Measurements from ENCODE around the gene USP10.
"Not testable (repeated sequence)": the region's sequence is repeated elsewhere in the genome, so short reads cannot be mapped to it uniquely, and the experiment has no call there.

The USP10 gene

GRCh38 chr16:84689111-84689510, 10.7 kb upstream of the USP10 start:
- in situ Hi-C loops (cut with HindIII; ENCODE audit: low pct_ligation_motif_present, low pct_unique_long_range_greater_than_20kb, low sequenced_read_pairs) = no loop called here
- DNase-seq = no peak

- in situ Hi-C loops (cut with HindIII; ENCODE audit: low pct_ligation_motif_present, low pct_unique_long_range_greater_than_20kb, low sequenced_read_pairs) = no loop called here
- DNase-seq = no peak
These were observed 9.5 kb upstream of the USP10 start for GRCh38 chr16:84690088-84690819.

- in situ Hi-C loops (cut with HindIII; ENCODE audit: low pct_ligation_motif_present, low pct_unique_long_range_greater_than_20kb, low sequenced_read_pairs) = no loop called here
- DNase-seq = no peak
These were observed 7.2 kb upstream of the USP10 start for GRCh38 chr16:84692451-84693214.

GRCh38 chr16:84693869-84694268, 5.9 kb upstream of the USP10 start:
- in situ Hi-C loops (cut with HindIII; ENCODE audit: low pct_ligation_motif_present, low pct_unique_long_range_greater_than_20kb, low sequenced_read_pairs); DNase-seq: not testable (repeated sequence)

DNA sequence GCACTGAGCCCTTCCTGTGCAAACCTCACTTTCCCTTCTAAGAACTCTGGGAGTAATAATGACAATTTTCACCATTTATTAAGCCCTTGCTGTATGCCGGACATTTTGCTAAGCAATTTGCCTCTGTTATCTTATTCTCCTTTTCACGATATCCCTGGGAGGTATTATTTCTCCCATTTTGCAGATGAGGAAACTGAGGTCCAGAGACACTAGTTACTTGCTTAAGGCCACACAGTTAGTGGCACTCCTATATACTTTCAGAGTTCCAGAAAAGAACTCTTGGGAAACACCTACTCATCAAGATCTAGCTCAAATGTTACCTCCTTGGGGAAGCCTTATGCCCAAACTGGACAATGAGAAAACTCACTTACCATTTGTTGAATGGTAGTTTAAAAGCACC, 4.8 kb upstream of the USP10 start:
- DNase-seq = no peak
- in situ Hi-C loops (cut with HindIII; ENCODE audit: low pct_ligation_motif_present, low pct_unique_long_range_greater_than_20kb, low sequenced_read_pairs) = no loop called here

DNA sequence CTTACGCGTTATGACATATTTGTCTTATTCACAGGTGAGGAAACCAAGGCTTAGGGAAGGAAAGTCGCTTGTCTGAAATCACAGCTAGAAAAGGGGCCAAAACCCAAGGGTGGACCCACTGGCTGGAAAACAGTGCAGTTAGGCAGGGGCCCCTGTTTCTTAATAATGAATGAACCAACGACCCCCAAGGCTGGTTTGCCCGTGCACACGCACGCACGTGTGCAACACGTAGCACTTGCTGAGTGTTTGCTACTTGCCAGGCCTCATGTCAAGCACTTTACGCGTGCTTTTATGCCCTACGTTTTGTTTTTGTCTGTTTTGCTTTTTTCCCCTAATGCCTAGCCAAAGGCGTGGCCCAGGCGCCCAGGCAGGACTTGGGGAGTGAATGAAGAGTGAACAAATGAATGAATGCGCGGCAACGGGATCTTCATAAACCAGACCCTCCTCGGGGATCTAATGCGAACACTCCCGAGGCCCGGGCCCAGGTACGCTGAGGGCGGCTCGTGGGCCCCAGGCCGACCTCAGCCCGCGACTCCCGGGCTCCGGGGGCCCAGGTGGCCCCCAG, 571 bp upstream of the USP10 start:
- DNase-seq = peak; percentile 42
- in situ Hi-C loops (cut with HindIII; ENCODE audit: low pct_ligation_motif_present, low pct_unique_long_range_greater_than_20kb, low sequenced_read_pairs) = no loop called here

GRCh38 chr16:84700446-84701300, 873 bp downstream of the USP10 start:
- peak; percentile 50 for DNase-seq
- in situ Hi-C loops (cut with HindIII; ENCODE audit: low pct_ligation_motif_present, low pct_unique_long_range_greater_than_20kb, low sequenced_read_pairs) = no loop called here

- in situ Hi-C loops (cut with HindIII; ENCODE audit: low pct_ligation_motif_present, low pct_unique_long_range_greater_than_20kb, low sequenced_read_pairs) = no loop called here
- DNase-seq = no peak
These were observed 3.9 kb downstream of the USP10 start for GRCh38 chr16:84703681-84704080.

DNA sequence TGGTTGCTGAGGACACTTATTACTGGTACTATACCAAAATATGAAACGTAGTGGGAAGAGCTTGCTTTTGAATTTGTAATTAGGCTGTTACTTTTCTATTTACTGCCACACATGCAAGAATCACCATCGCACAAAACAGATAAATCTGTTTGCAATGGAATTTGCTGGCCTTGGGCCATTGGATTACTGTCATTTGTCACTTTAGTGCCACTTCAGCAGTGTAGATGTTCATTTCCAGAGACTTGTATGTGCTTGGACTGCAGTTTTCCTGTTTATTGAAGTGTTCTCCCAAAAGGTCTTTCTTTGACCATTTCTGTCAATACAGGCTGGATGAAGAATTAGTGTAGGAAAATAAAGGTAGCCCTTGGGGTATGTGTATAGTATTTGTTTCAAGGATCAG, 4.5 kb downstream of the USP10 start:
- in situ Hi-C loops (cut with HindIII; ENCODE audit: low pct_ligation_motif_present, low pct_unique_long_range_greater_than_20kb, low sequenced_read_pairs) = no loop called here
- no peak for DNase-seq

GRCh38 chr16:84706856-84707255, 7.1 kb downstream of the USP10 start:
- no peak for DNase-seq
- in situ Hi-C loops (cut with HindIII; ENCODE audit: low pct_ligation_motif_present, low pct_unique_long_range_greater_than_20kb, low sequenced_read_pairs) = no loop called here

DNA sequence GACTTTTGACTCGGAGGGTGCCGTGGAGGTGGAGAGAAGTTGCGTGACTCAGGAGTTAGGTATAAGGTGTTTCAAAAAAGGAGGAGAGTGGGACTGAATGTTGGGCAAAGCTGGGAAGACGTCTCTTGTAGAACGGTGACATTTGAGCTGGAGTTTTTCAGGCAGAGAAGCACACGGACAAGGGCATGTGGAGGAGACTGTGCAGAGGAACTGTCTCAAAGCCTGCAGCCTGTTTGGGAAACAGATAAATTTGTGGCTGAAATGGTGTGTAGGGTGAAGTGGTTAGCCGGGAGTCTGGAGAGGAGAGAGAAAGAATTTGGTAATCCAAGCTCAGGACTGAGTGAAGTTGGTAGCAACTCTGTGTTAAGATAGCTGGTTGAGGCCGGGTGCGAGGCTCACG, 9.8 kb downstream of the USP10 start:
- DNase-seq = no peak
- in situ Hi-C loops (cut with HindIII; ENCODE audit: low pct_ligation_motif_present, low pct_unique_long_range_greater_than_20kb, low sequenced_read_pairs) = no loop called here

DNA sequence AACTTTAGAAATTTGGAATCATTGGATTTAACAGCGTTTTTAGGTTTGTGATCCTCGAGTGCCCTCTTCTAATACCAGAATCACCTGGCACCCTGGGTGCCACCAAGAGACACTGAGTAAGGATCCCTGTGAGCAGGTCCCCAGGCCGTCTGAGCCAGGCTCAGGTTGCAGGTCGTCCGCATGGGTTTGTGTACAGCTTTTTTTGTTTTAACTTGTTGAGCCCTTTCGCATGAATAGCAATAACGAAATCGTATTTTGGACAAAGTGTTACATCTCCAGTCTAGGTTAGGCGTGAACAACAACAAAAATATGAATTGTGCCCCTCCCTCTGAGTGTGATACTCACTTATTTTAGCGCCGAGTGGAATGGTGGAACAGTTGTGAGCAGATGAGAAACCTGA, 10.9 kb downstream of the USP10 start:
- DNase-seq = no peak
- in situ Hi-C loops (cut with HindIII; ENCODE audit: low pct_ligation_motif_present, low pct_unique_long_range_greater_than_20kb, low sequenced_read_pairs) = no loop called here

DNA sequence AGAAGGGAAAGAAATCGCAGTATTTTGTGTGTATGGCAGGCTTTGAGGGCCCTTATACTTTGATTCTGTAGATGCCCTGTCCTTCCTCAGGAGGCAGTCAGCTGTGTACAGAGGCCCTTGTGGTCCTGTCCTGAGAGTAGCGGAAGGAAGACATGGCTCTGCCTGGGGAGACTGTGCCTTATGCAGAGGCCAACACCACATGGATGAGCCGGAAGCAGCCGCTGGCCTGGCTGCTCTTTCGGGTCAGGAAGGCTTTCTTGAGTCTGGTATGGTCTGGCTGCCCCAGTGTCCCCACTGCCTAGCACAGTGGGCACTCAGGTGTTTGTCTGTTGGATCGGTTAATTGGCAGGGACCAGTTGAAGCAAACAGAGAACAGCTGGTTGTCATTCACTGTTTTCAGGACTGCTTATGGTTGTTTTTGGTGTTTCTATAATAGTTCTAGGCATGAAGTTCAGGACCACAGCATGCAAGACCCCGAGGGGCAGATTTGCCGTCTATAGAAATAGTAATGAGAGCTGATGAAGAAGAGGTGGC, 12.4 kb downstream of the USP10 start:
- no peak for DNase-seq
- in situ Hi-C loops (cut with HindIII; ENCODE audit: low pct_ligation_motif_present, low pct_unique_long_range_greater_than_20kb, low sequenced_read_pairs) = no loop called here

- DNase-seq = no peak
- in situ Hi-C loops (cut with HindIII; ENCODE audit: low pct_ligation_motif_present, low pct_unique_long_range_greater_than_20kb, low sequenced_read_pairs) = no loop called here
These were observed 13.3 kb downstream of the USP10 start for GRCh38 chr16:84712801-84713775.

DNA sequence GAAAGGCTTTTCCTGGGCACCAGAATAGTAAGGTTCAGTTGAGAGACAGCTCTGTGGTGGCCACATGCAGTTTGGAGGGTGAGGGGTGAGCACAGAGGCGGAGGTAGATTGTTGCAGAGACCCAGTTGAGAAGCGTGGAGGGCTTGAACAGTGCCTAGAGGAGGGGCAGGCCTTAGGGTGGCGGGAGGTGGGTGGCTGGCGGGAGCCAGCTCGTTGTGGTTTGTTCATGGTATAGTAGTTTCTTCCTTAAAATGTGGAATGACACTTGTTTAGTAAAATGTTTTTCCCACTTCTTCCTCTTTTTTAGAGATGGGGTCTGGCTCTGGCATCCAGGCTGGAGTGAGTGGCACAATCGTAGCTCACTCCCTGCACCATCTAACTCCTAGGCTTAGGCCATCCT, 14.2 kb downstream of the USP10 start:
- in situ Hi-C loops (cut with HindIII; ENCODE audit: low pct_ligation_motif_present, low pct_unique_long_range_greater_than_20kb, low sequenced_read_pairs) = no loop called here
- no peak for DNase-seq

DNA sequence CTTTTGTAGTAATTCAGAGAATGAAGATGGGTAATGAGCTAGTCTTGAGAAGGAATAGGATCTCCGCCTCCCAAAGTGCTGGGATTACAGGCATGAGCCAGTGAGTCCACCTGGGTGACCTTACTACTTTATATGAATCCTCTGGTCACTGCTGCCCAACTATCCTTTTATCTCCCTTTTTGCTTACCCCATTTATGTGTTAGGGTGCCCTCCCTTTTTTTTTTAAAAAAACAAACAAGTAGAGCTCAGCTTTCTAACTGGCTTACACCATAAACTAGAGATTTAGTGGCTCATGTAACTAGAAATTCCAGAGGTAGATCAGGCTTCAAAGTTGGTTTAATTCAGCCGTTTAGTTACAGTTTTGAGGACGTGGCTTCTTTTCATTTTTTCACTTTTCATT, 15.6 kb downstream of the USP10 start:
- no peak for DNase-seq
- in situ Hi-C loops (cut with HindIII; ENCODE audit: low pct_ligation_motif_present, low pct_unique_long_range_greater_than_20kb, low sequenced_read_pairs) = no loop called here

- no peak for DNase-seq
- in situ Hi-C loops (cut with HindIII; ENCODE audit: low pct_ligation_motif_present, low pct_unique_long_range_greater_than_20kb, low sequenced_read_pairs) = no loop called here
These were observed 16.1 kb downstream of the USP10 start for GRCh38 chr16:84715854-84716253.

- in situ Hi-C loops (cut with HindIII; ENCODE audit: low pct_ligation_motif_present, low pct_unique_long_range_greater_than_20kb, low sequenced_read_pairs) = no loop called here
- DNase-seq = no peak
These were observed 16.9 kb downstream of the USP10 start for GRCh38 chr16:84716740-84717139.

All from ACHN (cell line).